ENCODE measurements around the gene TEX48. TPM values are rescaled to one million over a fixed set of nuclear protein-coding genes. Genes with fewer than 3 reads are reported as not detected.

TEX48 gene
- polyA plus RNA-seq, 1 donor: not detected

DNA sequence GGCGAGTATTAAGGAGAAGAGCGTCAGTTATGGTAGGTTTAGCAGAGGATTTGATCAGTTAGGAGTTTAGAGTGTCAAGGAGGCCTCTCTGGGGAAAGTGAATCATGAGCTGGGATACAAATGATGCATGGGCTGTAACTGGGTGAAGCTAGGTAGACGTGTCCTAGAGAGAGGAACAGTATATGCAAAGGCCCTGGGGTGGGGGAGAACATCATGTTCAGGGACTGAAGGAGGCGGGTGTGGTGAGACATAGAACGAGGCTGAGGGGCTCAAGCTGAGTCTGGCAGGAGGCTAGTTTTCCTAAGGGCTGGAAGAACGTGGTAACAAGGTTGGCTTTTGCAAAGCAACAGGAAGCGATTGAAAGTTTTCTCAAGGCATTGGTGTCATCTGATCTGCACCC, 60.4 kb downstream of the TEX48 start:
- no peak for DNase-seq

DNA sequence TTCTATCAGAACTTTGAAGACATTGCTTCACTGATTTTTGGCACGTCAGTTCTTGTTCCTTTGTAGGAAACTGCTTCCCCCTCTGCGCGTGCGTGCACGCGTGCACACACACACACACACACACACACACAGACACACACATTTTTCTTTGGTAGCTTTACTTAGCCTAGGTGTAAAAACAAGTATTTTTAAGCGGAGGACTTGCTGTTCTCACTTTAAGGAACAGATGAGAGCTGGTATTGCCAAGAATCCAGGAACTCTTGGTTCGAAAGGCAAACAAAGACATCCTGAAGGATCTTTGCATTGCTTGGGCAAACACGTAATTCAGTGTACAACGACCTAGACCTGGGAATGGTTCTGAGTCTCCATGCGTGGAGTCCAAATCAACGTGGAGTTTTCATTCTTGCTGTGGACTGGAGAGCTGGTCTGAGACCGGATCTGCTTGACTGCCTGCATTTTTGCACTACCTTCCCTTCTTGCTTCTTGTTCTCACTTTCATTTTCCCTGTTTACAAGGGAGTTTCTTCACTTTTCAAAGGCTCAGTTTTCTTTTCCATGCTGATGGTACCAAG, 62.7 kb downstream of the TEX48 start:
- DNase-seq: no peak

DNA sequence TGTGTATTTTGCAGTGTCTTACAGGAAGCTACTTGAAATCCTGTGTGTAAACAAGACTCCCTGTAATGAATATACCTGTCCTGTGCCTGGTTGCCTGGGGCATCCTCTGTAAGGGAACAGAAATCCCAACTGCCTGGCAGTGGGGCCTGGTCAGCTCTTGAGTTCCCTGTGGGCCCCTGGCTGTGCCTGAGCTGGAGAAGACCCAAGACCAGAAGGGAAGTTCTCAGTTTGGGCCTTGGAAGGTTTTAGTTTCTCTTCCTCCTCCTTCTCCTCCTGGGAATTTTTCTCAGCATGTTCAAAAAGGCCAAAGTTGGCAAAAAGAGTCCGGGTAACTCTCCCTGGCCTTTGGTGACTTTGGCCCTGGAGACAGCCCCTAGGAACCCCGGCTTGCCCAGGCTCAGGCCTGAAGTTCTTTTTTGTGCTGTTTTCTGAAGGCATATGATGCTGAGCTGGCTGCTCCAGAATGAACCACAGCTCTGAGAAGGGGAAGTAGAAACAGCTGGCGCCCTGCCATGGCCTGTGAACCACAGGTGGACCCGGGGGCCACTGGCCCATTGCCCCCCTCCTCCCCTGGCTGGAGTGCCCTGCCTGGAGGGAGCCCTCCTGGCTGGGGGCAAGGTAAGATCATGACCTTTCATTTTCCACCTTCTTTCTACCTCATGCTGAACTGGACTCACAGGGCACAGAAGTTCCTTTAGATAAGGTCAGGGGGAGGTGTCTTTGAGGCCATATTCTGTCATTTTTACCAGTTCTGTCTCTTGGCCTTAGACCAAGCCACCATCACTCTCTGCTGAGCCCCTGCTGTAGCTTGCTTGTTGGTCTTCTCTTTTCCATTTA, 65.1 kb downstream of the TEX48 start:
- no peak for DNase-seq

Other genes with a start within 250 kb of the TEX48 start
- gene WHRN, start 176.7 kb downstream of the TEX48 start, polyA plus RNA-seq (ENCODE audit: insufficient read length): 2.1 TPM
- 87.0 TPM for gene ATP6V1G1, start 94.4 kb downstream of the TEX48 start, polyA plus RNA-seq (ENCODE audit: insufficient read length)
- gene TMEM268, start 70.9 kb downstream of the TEX48 start, polyA plus RNA-seq (ENCODE audit: insufficient read length): 4.3 TPM
- not detected for gene TEX53, start 24.4 kb downstream of the TEX48 start, polyA plus RNA-seq (ENCODE audit: insufficient read length)
- gene TNFSF15, start 123.8 kb upstream of the TEX48 start, polyA plus RNA-seq (ENCODE audit: insufficient read length): 0.30 TPM
- 0.65 TPM for gene TNFSF8, start 248.4 kb upstream of the TEX48 start, polyA plus RNA-seq (ENCODE audit: insufficient read length)

Measured in hindlimb muscle (tissue), 1 donor.